Stimulated activated CD4-positive, alpha-beta T cell treated with anti-CD3 and anti-CD28 coated beads, Interleukin-12 subunit alpha, Interleukin-12 subunit beta, amount 100 ng/mL, for 24 hours (primary cell): ENCODE measurements around the gene ABCB9.

Source experiments
- DNase-seq, 2 experiments: peaks; one replicate each; pipeline ENCODE4 v3.0.0-alpha.2; 2020; ENCODE audit warnings: low read depth in 2 of 2

The ABCB9 gene

DNA sequence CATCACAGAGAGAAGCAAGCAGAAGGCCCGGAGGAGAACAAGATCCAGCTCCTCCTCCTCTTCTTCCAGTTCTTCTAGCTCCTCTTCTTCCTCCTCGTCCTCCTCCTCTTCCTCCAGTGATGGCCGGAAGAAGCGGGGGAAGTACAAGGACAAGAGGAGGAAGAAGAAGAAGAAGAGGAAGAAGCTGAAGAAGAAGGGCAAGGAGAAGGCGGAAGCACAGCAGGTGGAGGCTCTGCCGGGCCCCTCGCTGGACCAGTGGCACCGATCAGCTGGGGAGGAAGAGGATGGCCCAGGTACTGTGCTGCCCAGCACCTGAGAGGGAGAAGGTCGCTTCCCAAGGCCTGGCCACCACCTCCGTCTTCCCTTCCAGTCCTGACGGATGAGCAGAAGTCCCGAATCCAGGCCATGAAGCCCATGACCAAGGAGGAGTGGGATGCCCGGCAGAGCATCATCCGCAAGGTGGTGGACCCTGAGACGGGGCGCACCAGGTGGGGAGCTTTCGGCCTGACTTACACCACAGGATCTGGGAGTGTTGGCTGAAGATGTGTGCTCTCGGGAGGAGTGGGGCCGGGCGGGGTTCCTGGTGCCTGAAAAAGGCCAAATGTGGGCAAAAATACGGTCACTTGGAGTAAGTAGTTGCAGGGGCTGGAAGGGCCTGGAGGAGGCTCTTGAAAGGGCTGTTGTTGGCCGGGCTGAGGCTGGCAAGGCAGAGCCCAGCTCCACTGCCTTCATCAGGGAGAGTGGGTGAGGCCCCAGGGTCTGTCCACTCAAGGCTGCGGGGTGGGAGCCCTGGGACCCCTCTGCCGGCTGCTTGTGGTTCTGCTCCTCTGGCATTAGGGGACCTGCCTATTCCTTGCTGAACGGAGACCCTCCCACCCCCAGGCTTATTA, 15.6 kb upstream of the ABCB9 start:
- no peak for DNase-seq

DNA sequence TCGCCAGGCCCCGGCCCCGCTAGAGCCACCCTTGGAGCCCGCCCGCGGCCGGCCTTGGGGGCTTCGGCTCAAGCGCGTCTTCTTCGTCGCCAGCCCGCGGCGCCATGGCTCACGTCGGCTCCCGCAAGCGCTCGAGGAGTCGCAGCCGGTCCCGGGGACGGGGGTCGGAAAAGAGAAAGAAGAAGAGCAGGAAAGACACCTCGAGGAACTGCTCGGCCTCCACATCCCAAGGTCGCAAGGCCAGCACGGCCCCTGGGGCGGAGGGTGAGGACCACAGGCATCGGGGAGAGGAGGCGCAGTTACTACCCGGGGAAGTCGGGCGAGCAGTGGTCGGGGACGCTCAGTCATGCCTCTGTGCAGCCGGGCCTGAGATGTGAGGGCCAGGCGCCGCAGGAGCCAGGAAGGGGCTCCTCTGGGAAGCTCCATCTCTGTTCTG, 14.8 kb upstream of the ABCB9 start:
- DNase-seq, result no peak

DNA sequence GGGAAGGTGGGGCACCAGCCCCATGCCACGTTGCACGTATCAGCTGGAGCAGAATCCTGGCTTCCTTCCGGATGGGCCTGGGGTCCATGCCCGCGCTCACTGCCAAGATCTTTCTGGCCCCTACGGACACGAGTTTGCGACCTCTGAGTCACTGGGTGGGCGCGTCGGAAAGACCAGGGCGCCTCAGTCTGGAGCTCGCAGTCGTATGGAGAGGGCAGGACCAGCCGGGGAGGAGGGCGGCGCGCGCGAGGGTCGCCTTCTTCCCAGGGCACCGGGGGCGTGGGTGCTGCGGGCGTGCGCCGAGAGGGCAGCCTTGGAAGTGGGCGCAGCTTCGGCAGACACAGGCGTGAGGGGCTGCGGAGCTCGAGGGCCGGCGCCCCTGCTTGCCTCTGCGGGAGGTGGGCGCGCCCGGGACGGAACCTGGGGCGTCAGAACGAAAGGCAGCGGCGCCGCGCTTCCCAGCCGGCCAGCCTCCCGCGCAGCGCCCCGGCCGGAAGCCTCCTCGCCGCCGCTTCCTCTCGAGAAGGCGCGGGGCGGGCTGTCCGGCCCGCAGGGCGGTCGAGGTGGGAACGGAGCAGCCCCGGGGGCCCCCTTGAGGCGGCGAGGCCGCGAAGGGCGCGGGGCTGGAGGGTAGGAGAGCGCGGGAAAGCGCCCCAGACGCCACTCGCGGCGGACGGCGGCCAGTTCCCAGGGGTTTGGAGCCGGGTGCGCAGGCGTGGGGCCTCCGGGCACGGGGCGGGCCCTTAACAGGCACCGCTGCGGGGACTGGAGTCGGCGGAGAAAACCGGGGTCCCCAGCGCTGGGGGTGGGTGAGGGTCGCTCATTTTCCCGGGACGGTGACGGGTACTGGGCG, 14.1 kb upstream of the ABCB9 start, which contains the start of gene ARL6IP4:
ARL6IP4 (plus strand) TSS at position 499 of the 853 bp plus-strand sequence. CDS start 459 bp downstream, outside the sequence.
- DNase-seq, result peak; percentile 37 to 54

DNA sequence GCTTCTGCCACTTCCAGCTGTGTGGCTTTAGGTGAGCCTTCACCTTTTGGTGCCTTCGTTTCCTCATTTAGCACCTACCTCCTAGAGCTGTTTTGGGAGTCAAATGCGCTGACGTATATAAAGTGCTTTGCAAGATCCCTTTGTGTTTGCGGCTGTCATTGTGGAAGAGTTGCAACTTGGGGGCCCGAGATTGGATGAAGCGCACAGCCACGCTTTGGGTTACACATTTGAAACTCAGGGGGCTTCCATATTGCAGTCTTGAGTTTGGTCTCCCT, 13.6 kb upstream of the ABCB9 start:
- no peak for DNase-seq

DNA sequence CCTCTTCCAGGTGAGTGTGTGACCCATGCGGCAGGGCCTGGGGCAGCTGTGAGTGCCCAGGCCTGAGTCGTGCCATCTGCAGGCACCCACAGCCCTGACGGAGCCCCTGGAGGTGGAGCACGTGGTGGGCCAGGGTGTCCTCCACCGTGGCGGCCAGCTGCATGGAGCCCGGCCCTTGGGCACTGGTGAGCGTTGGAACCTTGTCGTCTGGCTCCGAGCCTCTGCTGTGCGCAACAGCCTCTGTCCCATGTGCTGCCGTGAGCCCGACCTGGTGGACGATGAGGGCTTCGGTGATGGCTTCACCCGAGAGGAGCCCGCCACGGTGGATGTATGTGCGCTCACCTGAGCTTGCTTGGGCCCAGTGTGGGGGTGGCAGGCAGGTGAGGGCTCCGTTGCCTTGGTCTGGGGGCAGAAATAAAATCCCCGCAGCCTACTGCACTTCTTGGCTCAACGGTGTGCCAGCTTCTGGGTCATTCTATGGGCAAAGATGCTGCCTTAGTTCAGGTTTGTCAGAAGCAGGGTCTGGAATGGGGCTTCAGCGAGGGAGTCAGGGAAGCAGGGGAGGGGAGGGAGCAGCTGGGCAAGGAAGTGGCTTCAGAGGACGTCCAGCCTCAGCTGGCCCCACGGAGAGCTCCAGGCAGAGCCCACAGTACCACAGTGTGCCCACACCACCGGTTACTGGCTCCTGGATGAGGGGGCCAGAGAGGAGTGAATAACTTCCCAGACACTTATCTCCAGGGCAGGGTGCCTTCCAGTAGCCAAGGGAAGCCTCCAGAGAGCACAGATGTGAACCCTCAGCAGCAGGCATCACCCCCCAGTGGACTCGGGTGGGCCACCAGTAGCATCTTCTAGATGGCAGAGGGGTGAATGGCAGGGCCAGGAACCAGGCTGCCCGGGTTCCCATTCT, 13.0 kb upstream of the ABCB9 start:
- DNase-seq, result no peak

DNA sequence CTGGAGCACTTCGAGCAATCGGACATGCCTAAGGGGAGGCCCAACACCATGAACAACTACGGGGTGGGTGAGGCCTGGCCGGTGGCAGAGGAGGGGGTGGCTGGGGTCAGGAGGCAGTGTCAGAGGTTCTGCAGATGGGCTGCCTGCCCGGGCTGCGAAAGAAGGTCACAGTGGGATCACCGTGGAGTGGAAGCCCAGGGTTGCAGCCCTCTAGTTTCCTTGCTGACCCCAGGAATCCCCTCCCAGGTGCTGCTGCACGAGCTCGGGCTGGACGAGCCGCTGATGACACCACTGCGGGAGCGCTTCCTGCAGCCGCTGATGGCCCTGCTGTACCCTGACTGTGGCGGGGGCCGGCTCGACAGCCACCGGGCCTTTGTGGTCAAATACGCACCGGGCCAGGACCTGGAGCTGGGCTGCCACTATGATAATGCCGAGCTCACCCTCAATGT, 12.3 kb upstream of the ABCB9 start:
- no peak for DNase-seq

DNA sequence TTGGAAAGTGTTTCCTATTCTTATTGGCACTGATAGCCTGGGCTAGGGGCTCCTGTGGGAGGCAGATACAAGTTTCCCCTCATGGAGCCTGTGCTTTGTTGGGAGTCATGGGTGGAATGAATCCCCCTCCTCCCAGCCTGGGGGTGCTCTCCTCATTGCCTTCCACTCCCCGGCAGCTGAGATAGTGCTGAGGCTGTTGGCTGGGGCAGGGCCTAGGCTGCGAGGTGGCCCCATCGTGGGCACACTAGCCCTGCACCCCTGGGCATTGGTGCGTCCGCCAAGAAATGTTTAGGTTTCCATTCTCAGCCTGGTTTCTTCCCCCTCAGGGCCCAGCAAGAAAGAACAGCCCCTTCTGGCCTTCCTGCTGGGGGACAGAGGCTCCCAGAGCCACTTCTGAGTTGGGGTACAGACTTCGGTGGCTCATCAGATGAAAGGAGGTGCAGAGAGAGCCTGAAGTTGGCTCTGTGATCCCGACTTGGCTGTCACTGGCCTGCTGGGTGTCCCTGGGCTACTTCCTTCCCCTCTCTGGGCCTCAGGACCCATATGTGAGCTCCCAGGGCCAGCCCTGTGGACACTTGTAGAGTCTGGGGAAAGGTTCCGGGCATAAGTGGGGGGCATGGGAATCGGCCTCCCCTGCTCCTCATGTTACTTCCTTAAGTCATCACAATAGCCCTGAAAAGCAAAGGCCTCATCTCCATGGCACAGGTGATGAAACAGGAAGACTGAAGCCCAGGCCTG, 11.6 kb upstream of the ABCB9 start:
- DNase-seq, result no peak

DNA sequence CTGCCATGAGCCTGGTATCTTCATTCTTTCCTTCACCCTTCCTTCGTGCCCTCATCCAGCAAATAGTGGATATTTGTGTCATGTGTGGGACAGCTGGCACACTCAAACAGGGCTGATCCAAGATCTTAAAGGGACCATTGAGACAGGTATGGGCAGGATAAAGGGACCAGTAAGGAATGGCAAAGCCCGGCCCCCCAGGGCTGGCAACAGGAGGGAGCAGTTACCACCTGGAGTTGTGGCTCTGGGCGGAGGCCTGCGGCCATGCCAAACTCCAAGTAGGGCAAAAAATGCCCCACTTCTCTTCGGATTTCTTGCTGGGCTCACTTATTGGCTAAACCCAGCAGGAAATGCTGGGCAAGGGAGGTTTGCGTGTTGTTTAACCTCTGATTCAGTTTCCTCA, 10.9 kb upstream of the ABCB9 start:
- no peak for DNase-seq

DNA sequence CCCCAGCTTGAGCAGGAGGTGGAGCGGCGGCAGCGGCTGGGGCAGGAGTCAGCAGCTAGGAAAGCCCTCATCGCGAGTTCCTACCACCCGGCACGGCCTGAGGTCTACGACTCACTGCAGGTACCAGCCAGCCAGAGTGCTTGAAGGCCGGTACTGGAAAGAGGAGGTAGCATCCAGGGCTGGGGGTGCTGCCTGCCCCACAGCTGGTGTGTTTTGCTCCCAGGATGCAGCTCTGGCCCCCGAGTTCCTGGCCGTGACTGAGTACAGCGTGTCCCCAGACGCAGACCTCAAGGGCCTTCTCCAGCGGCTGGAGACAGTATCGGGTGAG, 10.3 kb upstream of the ABCB9 start:
- DNase-seq, result no peak

DNA sequence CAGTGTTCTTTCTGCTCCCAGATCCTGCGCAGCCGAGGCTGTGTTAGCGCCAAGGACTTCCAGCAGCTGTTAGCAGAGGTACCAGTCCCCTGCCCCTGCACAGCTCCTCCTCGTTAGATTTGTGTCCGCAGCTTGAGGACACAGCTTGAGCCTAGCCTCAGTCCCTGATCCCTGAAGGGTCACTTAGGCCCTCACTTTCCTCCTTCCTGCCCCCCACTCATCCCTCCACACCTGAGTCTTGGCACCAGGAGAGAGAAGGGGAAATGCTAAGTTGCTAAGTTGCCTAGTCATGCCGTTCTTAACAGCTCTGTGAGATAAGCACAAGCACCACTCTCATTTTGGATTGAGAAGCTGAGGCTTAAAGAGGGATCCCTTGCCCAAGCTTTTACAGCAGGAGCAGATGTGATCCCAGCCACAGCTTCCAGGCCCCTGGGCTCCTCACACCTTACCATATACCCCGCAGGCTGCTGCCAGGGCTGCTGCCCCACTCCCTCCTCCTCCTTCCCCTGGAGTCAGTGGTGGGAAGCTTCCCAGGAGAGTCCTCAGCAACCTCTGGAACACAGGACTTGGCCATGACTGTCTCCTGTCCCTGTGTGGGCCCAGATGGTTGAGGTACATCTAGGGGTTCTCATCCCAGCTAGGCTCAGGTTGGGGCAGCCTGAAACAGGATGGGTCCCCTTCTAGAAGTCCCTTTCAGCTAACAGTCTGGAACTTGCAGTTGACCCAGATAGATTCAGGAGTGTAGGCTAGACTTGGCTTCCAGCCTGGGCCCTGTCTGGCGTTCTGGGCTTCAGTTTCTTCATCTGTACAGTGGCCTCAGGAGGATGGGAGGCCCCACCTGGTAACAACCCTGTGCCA, 9.8 kb upstream of the ABCB9 start:
- DNase-seq, result no peak

DNA sequence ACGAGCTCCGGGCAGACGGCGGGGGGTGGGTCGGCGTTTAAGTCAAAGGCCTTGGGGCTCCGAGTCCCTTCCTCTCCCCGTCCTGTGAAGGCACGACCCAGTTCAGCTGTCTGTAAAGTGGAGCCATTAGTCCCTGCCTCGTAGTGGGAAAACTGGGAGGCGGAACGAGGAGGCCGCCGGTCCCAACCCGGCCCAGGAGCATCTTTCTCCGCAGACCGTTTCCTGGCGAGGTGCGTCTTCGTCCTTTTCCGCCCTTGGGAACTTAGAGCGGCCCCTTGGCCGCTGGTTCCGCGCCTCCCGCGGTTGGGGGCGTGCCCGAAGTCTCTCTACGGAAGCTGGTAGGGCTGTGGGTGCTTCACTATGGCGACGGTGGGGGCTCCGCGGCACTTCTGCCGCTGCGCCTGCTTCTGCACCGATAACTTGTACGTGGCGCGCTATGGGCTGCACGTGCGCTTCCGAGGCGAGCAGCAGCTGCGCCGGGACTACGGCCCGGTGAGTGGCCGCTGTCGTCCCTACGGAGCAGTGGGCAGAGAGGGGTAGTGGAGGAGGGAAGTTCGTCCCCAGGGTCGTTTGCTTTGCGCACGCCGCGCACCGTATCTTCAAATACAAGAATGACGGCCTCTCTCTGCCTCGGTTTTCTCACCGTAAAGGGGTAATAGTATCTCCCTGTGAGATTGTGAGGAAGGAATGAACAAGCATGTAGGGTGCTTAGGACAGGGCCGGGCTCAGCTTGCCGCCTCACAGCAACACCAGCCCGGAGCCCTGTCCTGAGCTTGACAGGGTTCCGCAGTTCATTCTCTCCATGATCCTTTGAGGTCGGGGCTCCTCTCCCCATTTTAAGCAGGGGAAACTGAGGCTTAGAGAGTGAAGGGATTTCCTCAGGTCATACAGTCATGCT, 8.9 kb upstream of the ABCB9 start, which contains the start of gene OGFOD2:
OGFOD2 (plus strand) TSS at position 353 of the 898 bp plus-strand sequence; CDS start at position 361, 8 bp downstream.
- DNase-seq, result peak; percentile 86 to 90

DNA sequence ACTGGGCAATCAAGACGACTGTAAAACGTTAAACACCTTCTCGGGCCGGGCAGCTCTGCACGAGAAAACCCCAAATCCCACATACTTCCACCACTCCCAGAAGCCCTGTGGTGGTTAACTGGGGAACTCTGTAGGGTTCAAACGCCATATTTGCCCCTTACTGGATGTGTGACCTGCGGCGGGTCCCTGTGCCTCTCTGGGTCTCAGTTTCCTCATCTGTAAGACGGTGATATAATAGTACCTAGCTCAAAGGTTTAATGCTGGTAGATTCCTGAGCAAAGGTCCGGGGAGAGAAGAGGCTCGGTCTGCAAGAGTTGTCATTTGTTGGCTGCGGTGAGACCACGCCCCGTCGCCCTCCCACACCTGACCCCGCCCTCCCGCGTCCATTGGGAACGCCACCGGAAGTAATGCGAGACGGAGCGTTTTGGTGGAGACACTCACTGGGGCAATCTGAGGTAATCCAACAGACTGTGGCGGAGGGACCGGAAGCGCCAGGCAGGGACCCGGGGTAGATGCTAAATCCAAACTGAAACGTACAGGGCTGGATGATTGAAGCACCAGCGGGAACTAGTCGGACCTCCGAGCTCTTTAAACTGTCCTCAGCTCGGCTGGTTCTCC, 8.1 kb upstream of the ABCB9 start:
- DNase-seq, result peak; percentile 99

DNA sequence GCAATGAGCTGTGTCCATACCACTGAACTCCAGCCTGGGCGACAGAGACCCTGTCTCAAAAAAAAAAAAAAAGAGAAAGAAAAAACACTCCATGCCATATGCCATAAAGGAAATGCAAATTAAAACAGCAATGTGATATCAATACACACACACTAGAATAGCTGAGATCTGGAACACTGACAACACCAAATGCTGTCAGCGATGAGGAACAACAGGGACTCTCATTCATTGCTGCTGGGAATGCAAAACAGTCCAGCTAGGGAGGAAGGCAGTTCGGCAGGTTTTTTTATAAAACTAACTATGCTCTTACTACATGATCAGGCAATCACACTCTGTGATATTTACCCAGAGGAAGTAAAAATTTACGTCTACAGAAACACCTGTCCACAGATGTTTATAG, 3.4 kb upstream of the ABCB9 start:
- no peak for DNase-seq

DNA sequence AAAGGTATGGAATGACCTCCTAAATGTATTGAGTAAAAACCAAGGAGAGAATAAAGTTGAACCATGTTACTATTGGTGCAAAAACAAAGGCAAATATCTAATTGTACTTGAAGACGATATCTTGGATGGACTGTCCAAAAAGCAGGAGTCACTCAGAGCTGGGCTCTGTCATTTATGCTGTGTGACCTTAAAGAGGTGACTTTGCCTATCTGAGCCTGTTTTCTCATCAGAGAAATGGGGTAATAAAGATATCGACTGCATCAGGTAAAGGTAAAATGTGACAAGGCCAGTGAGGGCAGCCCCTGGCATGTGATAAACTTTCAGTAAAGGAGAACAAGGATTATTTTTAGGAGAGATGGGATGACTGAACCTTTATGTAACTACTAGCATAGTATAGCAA, 1.8 kb upstream of the ABCB9 start:
- no peak for DNase-seq

DNA sequence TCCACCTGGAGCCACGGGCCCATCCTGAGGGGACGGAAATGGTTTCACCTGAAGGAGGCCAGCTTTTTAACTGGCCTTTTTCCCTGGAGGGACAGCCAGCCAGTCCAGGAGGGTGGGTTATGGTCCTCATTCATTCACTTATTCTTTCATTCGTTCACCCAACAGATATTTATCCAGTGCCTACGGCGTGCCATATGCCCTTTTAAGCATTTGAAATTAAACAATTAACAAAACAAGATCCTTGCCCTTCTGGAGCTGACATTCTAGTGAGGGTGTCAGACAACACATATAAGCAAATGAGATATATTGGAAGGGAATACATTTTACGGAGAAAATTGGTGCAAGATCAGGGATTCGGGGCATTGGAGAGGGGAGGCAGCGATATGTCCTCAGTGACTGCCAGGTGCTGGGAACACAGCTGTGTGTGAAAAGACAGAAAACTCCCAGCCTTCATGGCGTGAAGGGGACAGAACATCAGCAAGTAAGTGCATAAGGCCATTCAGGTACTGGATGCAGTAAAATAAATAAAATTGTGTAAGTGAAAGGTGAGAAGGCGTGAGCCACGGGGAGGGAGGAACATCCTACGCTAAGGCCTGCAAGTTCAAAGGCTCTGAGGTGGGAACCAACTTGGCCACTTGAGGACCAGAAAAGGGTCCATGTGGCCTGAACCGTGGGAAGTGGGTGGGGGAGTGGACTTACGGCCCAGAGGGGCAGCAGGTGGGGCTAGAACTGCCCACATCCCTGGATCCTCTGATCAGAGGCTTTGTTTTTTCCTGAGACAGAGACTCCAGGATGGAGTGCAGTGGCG, 684 bp upstream of the ABCB9 start:
- no peak for DNase-seq

DNA sequence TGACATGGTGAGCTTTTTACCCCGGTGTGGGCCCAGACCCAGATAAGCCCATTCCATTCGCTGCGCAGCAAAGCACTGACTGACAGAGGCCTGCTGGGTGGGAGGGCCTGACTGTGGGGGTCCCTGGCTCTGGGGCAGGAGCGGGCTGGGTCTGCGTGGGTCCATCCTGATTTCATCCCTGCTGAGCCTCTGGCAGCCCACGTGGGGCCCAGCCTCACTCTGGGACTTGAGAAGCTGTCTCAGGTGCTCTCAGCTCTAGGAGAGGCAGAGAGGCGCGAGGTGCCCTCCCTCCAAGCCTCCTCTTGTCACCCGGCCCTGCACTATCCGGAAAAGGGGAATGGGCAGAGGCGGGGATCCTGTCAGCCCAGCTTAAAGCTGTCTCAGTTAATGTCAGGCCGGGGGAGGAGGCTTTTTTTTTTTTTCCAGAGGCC, 927 bp downstream of the ABCB9 start:
- DNase-seq, result no peak

DNA sequence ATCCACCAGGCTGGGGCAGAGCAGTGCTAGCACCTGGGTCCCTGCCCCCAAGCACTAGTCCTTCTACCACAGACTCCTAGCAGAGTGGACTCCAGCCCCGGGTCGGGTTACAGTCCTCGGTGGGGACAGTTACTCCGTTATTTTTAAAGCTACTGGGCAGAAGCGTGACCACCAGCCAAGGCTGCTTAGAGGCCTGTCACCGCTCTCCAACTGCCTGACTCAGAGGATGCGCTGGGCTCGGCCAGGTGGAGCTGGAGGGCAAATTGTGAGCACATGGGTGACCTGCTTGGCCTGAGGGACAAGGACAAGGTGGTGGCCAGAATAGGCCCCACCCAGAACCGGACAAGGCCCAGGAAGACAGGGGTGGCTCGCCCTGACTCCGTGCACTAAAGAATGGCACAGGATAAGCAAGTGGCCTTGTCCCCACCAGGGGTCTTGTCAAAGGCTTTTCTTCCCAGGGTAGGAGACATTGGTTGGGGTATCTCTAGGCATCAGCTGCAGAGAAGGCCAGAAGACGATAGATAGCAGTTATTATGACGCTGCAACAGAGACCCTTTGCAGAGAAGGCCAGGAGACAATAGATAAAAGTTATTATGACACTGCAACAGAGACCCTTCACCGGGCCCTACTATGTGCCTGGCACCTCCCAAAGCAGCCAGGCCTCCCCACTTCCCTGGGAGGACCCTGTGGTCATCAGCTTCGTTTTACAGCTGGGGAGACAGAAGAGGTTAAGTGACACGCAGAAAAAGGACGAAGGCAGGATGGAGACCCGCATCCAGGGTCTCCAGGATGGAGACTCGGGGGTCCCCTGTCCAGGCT, 1.6 kb downstream of the ABCB9 start:
- no peak for DNase-seq
